Measurements from ENCODE around the gene ZNF577.

The ZNF577 gene

GRCh38 chr19:51861870-51862622 is 25.7 kb downstream of the ZNF577 start:
- DNase-seq: no peak

GRCh38 chr19:51837145-51837544 is 50.6 kb downstream of the ZNF577 start:
- no peak for DNase-seq

- no peak for DNase-seq
These were observed 57.5 kb downstream of the ZNF577 start for GRCh38 chr19:51830274-51830673.

GRCh38 chr19:51824281-51825005 is 63.3 kb downstream of the ZNF577 start:
- no peak for DNase-seq

- no peak for DNase-seq
These were observed 64.8 kb downstream of the ZNF577 start for GRCh38 chr19:51822946-51823345.

GRCh38 chr19:51822325-51822724 is 65.4 kb downstream of the ZNF577 start:
- no peak for DNase-seq

GRCh38 chr19:51821921-51822320 is 65.8 kb downstream of the ZNF577 start:
- DNase-seq: no peak

- no peak for DNase-seq
These were observed 66.3 kb downstream of the ZNF577 start for GRCh38 chr19:51821456-51821855.

Data from NCI-H1105 (cell line).